ENCODE results near the gene NFATC1.

NFATC1 gene

DNA sequence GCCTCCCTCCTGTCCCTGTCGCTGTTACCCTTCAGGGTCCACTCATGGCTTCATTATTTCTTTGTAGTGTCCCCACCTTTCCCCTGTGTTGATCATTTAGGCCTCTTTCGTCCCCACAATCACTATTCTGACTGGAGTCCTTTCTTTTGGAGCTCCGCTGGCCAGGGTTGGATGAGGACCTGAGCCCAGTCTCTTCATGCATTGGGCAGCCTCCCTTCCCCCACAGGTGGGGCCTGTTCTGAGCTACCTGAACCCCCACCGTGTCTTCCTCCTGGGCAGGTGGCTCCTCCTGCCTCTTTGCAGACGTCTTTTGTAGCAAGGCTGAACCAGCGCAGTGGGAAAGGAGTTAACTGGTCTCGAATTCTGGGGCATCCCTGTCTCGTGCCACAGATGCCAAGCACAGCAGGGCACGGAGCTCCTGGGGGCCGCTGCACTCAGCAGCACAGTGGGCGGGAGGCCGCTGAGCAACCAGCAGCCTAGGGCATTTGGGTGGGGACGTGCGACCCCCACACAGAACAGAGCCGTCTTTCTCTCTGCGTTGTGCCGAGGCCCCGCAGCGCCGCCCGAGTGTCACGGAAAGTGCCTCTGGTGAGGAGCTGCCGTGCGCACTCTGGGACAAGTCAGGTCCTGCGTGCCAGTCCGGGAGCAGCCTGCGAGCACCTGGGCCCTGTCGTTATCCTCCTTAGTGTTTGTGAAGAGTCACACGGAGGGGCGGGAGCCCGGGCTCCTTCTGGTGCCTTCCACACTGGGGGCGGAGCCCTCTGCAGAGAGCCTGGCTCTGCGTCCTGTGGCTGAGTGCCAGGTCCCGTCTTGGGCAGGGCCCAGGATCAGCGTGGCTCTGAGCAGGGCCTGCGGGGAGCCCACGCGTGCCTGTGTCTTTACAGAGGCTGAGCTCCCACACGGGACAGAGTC, 130.1 kb downstream of the NFATC1 start:
- DNase-seq: no peak

DNA sequence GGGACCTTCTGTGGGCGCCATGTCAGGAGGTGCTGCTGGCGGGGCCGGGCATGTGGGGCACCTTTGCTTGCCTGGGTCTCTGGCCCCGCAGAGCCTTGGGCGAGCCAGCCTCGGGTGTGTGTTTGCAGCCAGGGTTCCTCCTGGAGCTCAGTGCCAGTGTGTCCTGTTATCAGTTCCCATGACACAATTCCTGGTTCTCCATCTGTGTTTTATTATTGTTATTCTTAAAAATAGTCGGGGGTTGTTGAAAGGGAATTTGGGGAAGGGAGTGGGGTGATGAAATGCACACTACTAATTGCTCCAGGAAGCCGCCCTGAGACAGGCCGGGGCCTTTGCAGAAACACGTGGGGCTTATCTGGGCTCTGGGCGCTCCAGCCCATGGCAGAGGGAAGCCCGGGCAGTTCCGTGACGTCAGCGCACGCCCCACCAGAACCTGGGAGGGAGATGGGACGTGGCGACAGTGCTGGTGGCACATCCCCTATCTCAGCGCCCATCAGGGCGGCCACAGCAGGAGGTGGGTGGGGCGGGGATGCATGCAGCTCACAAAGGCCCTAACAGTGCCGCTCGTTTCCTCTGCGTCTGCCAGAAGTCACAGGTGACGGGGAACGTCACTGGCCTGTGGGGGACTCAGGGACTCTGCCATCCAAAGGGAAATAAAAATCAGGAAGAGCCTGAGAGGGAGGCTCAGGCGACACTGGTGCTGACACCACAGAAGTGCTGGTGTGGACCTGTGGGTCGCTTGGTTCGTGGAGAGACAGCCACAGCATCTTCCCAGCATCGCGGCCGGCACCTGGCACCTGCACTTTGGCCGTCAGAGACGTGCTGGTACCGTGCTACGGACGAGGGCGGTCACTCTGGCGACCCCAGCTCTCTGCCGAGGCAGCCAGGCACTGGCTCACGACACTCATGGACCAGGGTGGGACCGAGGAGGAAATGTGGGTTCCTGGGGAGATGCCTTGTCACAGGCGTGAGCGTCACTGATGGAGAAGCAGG, 131.0 kb downstream of the NFATC1 start:
- DNase-seq: peak in 1 of 2 experiments; percentile 46

DNA sequence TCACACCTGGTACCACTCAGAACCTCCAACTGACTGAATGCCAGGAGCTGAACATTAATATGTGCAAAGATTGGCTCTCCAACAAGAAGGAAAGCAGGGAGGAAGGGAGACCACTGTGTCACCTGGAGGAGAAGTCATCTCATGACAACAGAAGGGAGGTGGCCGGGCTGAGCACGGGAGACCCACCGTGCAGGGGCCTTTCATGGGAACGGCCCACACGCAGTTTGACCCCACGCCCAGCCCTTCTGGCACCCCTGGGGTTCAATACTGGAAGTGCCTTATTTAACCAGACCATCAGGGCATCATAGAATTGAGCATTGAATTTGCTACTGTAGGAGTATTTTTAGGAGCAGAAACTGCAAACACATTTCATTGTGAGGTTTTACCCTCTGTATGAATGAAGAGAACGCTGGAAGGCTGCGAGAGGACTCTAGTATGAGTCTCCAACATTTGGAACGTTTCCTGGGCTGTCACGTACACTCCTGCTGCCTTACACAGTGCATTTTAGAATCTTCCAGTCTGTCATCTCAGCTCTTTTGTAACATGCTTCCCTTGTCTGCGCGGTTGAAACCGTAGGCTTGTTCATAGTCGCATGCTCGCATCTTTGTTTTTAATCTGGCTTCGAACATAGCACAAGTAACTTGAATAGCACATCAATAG, 132.1 kb downstream of the NFATC1 start:
- no peak for DNase-seq

DNA sequence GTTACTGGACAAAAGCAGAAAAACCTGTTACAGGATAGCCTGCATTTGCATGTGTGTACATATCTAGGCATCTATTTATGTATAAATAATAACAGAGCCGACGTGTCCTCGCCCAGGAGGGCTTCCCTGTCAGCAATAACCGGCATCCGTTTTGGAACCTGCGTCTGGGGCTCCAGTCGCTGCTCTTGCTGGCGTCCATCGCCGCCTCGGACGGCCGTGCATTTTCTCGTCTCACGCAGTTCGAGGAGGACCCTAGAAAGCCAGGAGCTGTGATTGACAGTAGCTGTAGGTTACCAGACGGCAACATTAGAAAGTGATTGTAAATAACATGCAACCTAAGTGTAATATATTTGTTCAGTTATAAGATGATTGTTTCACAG, 132.6 kb downstream of the NFATC1 start:
- DNase-seq: no peak

DNA sequence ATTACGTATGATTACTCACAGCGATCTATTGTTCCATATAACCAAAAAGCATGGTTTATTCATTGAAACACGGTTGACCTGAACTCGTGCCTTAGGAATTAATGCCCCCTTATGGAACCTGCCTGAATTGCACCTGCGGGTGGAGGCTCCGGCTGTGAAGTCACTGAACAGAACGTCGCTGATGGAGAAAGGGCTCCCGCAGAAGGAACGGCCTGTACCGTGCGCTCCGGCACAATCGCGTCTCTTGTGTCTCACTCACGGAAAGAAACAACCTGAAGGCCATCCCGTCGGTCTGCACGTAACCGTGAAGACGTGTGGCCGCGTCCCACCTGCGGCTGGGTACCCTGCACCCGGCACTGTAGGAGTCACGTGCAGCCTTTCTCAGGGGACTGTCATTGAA, 133.1 kb downstream of the NFATC1 start:
- DNase-seq: peak; percentile 85 to 86

DNA sequence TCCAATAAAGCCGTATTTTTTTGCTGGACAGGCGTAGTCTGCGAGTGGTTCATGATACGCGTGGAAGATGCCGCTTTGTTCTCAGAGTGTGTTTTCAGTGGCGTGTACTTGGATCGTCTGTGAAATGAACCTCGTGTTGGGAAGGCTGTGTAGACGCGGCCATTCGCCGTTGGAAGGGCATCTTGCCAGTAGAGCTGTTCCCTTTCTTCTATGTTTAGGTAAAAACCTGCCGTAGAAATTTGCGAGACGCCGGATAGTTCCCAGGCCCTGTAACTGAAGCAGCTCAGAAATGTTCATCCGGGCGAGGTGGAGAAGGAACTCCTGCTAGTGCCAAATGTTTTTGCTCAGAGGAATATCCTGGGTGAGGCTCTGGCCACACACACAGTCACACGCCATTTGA, 133.6 kb downstream of the NFATC1 start:
- no peak for DNase-seq

DNA sequence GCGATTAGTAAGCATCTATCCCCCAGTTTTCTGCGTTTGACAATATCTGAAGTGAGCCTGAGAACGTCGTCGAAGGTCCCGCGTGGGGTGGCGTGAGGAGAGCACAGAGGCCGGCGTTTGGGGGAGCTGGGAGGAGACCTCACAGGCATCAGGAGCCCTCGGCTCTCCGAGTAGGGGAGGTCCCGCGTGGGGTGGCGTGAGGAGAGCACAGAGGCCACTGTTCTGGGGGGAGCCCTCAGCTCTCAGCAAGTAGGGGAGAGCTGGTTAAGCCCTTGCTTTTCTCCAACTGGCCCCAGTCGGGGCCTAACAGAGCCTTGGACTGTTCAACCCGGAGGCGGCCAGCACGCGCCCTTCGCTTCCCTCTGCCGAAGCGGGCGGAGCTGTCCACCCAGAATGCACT, 134.3 kb downstream of the NFATC1 start:
- DNase-seq: no peak

DNA sequence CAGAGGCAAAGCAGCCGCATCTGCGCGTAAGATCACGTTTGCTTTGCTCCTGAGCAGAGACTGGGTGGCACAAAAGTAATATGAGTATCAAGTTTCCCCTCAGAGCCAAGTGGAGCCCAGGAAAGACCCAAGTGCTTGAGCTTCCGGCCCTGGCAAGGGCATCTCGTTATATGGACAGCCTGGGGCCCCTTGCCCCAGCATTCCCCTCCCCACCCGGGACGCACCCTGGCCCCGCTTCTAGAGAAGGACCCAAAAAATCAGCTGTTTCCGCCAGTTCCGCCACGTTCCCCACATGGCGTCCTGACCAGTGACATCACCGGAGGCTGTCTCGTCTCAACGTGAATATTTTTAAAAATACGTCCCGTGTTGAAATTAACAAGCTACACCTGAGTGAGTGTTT, 135.1 kb downstream of the NFATC1 start:
- no peak for DNase-seq

DNA sequence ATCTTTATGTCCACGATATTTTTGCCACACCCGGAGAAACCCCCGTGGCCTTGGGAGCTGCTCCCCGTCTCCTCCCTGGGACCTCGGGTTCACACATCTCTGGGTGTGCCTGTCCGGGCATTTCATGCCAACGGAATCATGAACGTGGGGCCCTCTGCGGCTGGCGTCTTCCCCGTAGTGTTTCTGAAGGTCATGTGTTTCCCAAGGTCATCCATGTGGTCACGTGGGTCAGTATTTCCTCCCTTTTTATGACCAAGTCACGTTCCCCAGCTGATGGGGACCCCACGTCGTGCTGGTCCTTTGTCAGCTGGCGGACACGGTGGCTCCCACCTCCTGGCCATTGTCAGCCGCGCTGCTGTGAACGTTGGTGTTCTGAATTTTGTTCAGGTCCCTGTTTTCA, 135.7 kb downstream of the NFATC1 start:
- no peak for DNase-seq

DNA sequence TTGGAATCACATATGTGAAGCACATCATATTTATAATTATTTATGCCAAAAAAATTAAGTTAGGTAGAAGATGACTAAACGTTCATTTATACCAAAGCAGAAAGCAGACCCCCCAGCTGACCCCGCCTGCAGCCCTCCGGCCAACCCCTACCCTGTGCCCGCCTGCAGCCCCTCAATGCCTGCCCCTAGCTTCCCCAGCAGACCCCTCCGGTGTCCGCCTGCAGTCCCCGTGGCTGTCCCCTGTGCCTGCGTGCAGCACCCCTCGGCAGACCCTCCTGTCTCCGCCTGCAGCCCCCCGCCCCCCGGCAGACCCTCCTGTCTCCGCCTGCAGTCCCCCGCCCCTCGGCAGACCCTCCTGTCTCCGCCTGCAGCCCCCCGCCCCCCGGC, 136.2 kb downstream of the NFATC1 start:
- DNase-seq: no peak

DNA sequence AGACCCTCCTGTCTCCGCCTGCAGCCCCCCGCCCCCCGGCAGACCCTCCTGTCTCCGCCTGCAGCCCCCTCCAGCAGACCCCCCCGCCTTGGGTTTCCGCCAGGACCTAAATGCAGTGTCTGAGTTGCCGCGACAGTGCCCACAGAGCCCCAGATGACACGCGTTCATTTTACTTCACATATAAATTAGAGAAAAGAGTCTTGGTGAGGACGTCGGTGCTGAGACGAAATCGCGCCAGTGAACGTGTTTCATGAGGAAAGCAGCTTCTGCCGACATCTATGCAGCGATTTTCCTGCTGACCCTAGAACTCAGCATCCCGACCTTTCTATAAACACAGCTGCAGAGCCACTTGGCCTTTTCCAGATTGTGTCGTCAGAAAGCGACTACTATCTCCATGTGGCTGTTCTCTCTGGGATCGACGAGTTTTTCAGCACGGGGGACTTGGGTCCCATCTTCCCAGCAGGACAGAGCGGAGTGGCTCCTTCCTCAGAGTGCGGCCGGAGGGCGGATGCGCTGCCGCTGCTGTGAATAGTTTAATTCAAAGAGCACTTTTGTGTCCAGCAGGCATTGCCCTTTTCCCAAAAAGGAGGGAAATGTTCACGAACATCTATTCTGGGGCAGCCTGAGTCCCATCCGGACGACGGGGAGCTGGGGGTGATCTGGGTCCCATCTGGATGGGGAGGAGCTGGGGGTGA, 136.7 kb downstream of the NFATC1 start:
- DNase-seq: no peak

DNA sequence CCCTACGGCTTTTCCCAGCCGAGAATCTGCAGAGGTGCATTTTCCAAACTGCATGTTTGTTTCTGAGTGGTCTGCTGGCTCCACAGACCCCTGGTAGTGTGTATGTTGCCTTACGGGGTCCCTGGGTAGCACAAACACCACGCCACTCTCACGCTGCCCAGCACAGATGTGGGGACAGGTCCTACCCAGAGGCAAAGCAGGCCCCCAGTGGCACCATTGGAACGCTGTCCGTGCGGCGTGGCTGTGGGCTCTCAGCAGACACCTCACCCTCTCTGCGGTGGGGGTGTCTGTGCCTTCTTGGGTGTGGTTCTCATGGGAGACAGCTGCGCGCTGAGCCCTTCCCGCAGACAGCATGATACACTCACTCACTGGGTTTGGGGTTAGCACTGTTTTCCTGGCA, 137.4 kb downstream of the NFATC1 start:
- no peak for DNase-seq

DNA sequence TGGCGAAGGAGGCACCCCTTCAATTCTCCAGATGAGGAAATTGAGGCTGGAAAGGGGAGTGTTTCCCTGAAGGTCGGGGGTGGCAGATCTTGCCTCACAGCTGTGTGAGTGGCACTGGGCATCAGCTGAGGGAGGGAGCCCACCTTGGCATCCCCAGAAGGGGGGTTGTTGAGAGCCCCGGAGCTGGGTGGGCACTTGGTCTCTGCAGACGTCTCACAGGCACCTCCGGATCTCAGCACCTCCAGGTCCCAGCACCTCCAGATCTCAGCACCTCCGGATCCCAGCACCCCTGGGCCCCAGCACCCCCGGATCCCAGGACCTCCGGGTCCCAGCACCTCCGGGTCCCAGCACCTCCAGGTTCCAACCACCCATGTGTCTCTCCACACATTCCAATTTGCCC, 137.9 kb downstream of the NFATC1 start:
- DNase-seq: no peak

DNA sequence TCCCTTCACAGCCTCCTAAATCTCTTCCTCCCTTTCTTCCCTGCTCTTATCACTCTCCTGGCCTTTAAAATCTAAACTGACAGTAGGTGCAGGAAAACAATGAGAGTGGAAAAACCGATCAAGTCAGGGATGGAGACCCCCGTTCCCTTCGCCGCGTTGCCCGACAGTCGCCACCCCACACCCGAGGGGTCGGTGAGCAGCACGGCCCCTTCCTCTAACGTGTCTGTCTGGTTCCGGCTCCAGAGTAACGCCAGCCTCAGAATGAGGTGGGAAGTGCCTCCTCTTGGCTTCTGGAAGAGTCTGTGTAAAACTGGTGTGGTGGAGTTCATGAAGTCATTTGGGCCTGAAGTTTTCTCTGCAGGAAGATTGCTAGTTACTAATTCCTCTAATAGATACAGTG, 138.6 kb downstream of the NFATC1 start:
- DNase-seq: no peak

DNA sequence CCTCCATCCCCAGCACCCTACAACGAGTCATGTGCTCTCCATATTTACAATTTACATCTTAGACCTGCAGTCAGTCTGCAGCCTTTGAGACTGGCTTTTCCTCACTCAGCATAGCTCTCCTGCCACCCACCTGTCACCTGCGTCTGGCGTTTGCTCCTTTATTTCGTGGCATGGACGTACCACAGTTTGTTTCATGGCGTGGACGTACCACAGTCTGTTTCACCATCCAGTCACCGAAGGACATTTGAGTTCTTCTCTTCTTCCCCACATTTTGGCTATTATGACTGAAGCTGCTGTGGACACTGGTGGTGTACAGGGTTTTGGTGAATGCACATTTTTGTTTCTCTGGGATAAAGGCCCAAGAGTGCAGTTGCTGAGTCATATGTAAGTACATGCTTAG, 142.0 kb downstream of the NFATC1 start:
- DNase-seq: no peak

DNA sequence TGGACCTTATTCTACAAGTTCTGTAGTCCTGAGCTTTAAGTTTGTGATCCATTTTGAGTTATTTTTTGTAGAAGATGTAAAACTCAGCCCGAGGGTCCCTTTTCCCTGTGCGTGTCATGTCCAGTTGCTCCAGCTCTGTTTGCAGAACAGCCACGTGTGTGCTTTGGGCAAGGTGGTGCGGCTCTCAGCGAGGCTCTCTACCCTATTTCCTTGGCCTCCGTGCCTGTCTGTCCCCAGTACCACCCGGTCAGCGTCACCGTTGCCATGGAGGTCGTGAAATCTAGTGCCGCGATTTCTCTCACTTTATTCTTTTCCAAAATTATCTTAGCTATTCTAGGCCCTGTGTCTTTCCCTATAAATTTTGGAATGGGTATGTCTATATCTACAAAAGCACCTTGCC, 142.9 kb downstream of the NFATC1 start:
- DNase-seq: no peak

DNA sequence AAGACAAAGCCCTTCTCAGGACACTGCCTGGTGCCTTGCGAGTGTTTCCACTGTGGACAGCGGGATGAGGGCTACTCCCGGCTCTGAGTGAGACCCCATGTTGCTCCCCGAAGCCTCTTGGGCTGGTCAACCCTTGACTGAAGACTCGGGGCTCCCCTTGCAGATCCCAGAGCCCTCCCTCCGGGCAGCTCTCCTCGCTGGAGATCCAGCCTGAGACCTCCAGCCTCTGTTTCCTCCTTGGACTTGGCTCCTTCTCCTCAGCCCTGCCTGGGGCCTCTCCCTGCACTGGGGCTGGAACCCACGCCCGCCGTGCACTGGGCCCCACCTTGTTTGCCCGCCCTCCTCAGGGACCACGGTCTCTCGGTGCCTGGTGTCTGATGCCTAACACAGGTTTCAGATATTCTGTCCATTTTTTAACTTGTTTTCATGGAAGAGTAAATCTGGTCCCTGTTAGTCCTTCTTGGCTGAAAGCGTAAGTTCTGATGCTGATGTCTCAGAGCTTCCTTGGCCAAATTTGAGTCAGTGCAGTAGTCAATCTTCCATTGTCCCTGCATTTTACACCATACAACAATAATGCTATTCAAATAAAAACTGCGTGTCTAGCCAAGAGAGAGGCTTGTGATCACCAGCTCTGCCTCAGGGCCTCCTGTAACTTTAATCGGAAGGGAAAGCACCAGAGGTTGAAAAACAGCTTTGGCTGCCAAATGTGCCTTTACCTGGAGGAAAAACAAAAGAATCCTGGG, 144.6 kb downstream of the NFATC1 start:
- no peak for DNase-seq

DNA sequence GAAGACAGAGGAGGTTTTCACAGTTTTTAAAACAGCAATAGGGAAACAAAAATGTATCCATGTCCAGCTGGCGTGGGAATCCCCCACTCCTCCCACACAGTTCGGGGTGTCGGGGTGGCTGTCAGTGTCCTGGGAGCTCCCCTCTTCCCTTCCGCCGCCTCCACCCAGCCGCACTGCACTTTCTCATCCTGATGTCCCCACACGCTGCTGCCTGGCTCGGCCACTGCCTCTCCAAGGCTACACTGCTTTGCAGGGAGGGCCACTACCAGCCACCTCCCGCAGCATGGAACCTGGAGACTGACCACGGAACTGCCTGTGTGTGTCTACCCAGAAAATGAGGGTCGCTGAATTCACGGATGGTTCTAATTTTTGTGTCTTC, 145.2 kb downstream of the NFATC1 start:
- DNase-seq: no peak

DNA sequence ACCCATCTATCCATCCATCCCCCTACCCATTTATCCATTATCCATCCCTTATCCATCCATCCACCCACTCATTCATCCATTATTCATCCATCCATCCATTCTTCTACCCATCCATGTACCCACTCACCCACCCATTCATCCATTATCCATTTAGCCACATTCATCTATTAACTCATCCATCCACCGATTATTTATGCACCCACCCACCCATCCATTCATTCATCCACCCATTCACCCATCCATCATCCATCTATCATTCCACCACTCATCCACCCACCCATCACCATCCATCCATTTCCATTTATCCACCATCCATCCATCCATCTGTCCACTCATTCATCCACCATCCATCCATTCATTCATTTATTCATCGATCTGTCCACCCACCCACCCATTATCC, 146.5 kb downstream of the NFATC1 start:
- no peak for DNase-seq

DNA sequence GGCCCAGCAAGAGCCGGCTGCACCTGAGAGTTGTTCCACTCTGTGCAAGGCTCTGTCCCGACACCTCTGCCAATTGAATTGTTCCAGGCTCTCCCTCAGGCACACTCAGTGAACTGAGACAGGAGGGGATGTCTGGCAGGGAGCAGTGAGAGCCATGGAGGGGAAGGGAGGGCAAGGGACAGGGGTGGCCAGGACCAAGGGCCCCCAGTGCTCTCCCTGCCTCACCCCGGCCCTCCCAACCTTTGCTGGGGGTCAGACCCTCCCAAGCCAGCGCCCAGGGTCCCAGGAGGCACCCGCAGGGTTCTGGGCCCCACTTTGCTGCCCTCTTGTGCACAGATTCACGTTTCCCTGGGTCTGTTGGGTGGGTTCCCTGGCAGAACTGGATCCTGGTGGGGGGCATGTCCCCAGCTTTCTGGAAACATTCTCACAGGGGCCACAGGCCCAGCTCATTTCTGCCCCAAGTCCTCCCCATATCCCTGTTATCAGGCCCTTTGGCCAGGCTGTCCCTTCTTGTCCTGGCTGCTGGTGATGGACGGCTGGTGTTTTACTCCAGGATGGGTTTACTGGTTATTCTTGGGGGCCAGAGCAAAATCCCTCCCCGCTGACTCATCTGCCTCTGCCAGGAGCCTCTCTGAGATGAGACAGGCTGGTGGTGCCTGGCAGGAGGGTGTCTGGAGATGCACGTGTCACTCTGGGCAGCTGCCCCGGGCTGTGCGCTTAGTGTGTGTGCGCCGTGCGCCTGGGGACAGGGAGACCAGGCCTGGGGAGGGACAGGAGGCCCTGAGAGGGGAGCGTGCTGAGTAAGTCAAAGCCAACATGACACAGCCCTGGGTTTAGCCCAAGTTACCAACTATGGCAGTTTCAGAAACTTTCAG, 147.4 kb downstream of the NFATC1 start:
- DNase-seq: no peak

DNA sequence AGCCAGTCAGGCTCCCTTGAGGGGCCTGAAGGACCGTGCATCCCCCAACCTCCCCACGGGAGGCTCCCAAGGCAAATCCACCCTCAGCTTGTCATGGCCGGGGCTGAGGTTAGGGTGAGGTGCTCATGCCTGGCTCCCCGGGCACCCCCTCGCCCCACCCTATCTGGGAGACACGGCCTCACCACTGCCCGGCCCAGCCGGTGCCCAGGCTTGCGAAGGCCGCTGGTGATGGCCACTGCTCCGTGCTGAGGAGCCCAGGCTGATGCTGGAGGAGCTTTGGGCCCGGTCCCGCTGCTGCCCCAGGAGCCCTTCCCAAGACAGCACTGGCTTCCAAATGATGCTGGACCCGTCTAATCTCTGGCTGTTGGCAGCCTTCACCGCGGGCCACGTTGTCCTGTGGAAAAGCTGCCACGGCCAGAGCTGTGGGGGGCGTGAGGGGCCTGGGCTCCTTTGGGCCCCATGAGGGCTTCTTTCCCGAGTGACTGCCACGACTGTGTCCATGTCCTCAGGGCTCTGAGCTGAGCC, 148.2 kb downstream of the NFATC1 start:
- no peak for DNase-seq
